ENCODE measurements around the gene SMAD3. TPM values are rescaled to one million over a fixed set of nuclear protein-coding genes. Genes with fewer than 3 reads are reported as not detected.

Gene SMAD3
- total RNA-seq, 1 experiment from 2014 or later, result 35.4 TPM

GRCh38 chr15:67080118-67080899, 14.9 kb downstream of the SMAD3 start:
- peak; percentile 91 for DNase-seq (ENCODE audit: low read depth)

- peak; percentile 97 for DNase-seq (ENCODE audit: low read depth)
Measured at GRCh38 chr15:67080900-67081431, 15.6 kb downstream of the SMAD3 start.

GRCh38 chr15:67082007-67082536, 16.7 kb downstream of the SMAD3 start:
- no peak for DNase-seq (ENCODE audit: low read depth)

GRCh38 chr15:67083135-67083762, 17.8 kb downstream of the SMAD3 start:
- no peak for DNase-seq (ENCODE audit: low read depth)

- no peak for DNase-seq (ENCODE audit: low read depth)
Measured at GRCh38 chr15:67084561-67084960, 19.2 kb downstream of the SMAD3 start.

- no peak for DNase-seq (ENCODE audit: low read depth)
Measured at GRCh38 chr15:67085237-67085817, 19.9 kb downstream of the SMAD3 start.

GRCh38 chr15:67085818-67086636, 20.6 kb downstream of the SMAD3 start:
- peak; percentile 73 for DNase-seq (ENCODE audit: low read depth)

GRCh38 chr15:67086637-67086914, 21.2 kb downstream of the SMAD3 start:
- DNase-seq (ENCODE audit: low read depth), result no peak

- DNase-seq (ENCODE audit: low read depth), result no peak
Measured at GRCh38 chr15:67087507-67088172, 22.2 kb downstream of the SMAD3 start.

- DNase-seq (ENCODE audit: low read depth), result peak; percentile 61
Measured at GRCh38 chr15:67089217-67090193, 24.1 kb downstream of the SMAD3 start.

GRCh38 chr15:67090297-67091070, 25.1 kb downstream of the SMAD3 start:
- peak; percentile 64 for DNase-seq (ENCODE audit: low read depth)

- DNase-seq (ENCODE audit: low read depth), result peak; percentile 98
Measured at GRCh38 chr15:67091071-67091979, 25.9 kb downstream of the SMAD3 start.

GRCh38 chr15:67091980-67092677, 26.7 kb downstream of the SMAD3 start:
- no peak for DNase-seq (ENCODE audit: low read depth)

- no peak for DNase-seq (ENCODE audit: low read depth)
Measured at GRCh38 chr15:67092752-67093503, 27.5 kb downstream of the SMAD3 start.

- no peak for DNase-seq (ENCODE audit: low read depth)
Measured at GRCh38 chr15:67093504-67093862, 28.1 kb downstream of the SMAD3 start.

- no peak for DNase-seq (ENCODE audit: low read depth)
Measured at GRCh38 chr15:67094001-67094826, 28.8 kb downstream of the SMAD3 start.

All from LHCN-M2 (cell line).